H9 (cell line): ENCODE results near the gene FCGR1A. TPM values are rescaled to one million over a fixed set of nuclear protein-coding genes. Genes with fewer than 3 reads are reported as not detected.
"Not testable (repeated sequence)": the region's sequence is repeated elsewhere in the genome, so short reads cannot be mapped to it uniquely, and the experiment has no call there.

Experiments used
- DNase-seq: peaks from one replicate; pipeline ENCODE4 v3.0.0-alpha.2; 2017
- H2AFZ ChIP-seq: one replicate; pipeline ENCODE4 v1.6.1; 2013; ENCODE audit warnings: mild to moderate bottlenecking, low read length, control low read depth, moderate library complexity
- H2AK5ac ChIP-seq: 2 replicates; pipeline ENCODE4 v1.6.1; 2013; ENCODE audit warnings: low read length, control low read depth, mixed read lengths; ENCODE audit not compliant: insufficient read length
- H2BK120ac ChIP-seq: one replicate; pipeline ENCODE4 v1.6.1; 2013; ENCODE audit warnings: low read depth, mild to moderate bottlenecking, low read length, control low read depth, inconsistent platforms; ENCODE audit not compliant: poor library complexity, severe bottlenecking
- H2BK12ac ChIP-seq: 2 replicates; pipeline ENCODE4 v1.6.1; 2013; ENCODE audit warnings: low read length, control low read depth, mixed read lengths, low read depth; ENCODE audit not compliant: insufficient read length
- H2BK15ac ChIP-seq: 2 replicates; pipeline ENCODE4 v1.6.1; 2013; ENCODE audit warnings: low read depth, low read length, control low read depth
- H2BK20ac ChIP-seq: one replicate; pipeline ENCODE4 v1.6.1; 2013; ENCODE audit warnings: low read depth, mild to moderate bottlenecking, low read length, control low read depth, inconsistent platforms; ENCODE audit not compliant: poor library complexity, severe bottlenecking
- H2BK5ac ChIP-seq: 2 replicates; pipeline ENCODE4 v1.6.1; 2013; ENCODE audit warnings: low read length, control low read depth, mixed read lengths; ENCODE audit not compliant: insufficient read length
- H3K14ac ChIP-seq: 2 replicates; pipeline ENCODE4 v1.6.1; 2013; ENCODE audit warnings: low read length, control low read depth; ENCODE audit not compliant: insufficient read depth
- H3K18ac ChIP-seq: 2 replicates; pipeline ENCODE4 v1.6.1; 2013; ENCODE audit warnings: low read depth, mild to moderate bottlenecking, mixed read lengths, low read length, control low read depth; ENCODE audit not compliant: insufficient read length
- H3K23ac ChIP-seq: 2 replicates; pipeline ENCODE4 v1.6.1; 2013; ENCODE audit warnings: low read length, control low read depth, mixed read lengths, low read depth; ENCODE audit not compliant: insufficient read length
- H3K23me2 ChIP-seq: 2 replicates; pipeline ENCODE4 v1.6.1; 2013; ENCODE audit warnings: low read depth, mild to moderate bottlenecking, mixed read lengths, low read length, control low read depth; ENCODE audit not compliant: insufficient read length, poor library complexity, severe bottlenecking
- H3K27ac ChIP-seq: 2 replicates; pipeline ENCODE4 v1.5.1; 2013; ENCODE audit warnings: low read length, control low read depth, mixed read lengths, low read depth; ENCODE audit not compliant: insufficient read length
- H3K27me3 ChIP-seq: 2 replicates; pipeline ENCODE4 v1.6.1; 2013; ENCODE audit warnings: low read length, control low read depth, inconsistent platforms; ENCODE audit not compliant: insufficient read depth
- H3K4ac ChIP-seq: 2 replicates; pipeline ENCODE4 v1.6.1; 2013; ENCODE audit warnings: low read depth, mild to moderate bottlenecking, control low read depth, inconsistent platforms, low read length, moderate library complexity
- H3K4me1 ChIP-seq: 2 replicates; pipeline ENCODE4 v1.6.1; 2013; ENCODE audit warnings: low read length, control low read depth, inconsistent platforms; ENCODE audit not compliant: insufficient read depth
- H3K4me2 ChIP-seq: 2 replicates; pipeline ENCODE4 v1.6.1; 2013; ENCODE audit warnings: low read length, control low read depth, mixed read lengths; ENCODE audit not compliant: insufficient read length, insufficient read depth
- H3K56ac ChIP-seq: 2 replicates; pipeline ENCODE4 v1.6.1; 2013; ENCODE audit warnings: low read depth, mild to moderate bottlenecking, mixed read lengths, low read length, control low read depth; ENCODE audit not compliant: insufficient read length
- H3K79me1 ChIP-seq: 2 replicates; pipeline ENCODE4 v1.6.1; 2013; ENCODE audit warnings: low read depth, mild to moderate bottlenecking, moderate library complexity, low read length, control low read depth, inconsistent platforms; ENCODE audit not compliant: insufficient read depth, poor library complexity, severe bottlenecking
- H3K79me2 ChIP-seq: 2 replicates; pipeline ENCODE4 v1.6.1; 2013; ENCODE audit warnings: low read length, control low read depth, inconsistent platforms; ENCODE audit not compliant: insufficient read depth
- H3K9ac ChIP-seq: 2 replicates; pipeline ENCODE4 v1.6.1; 2013; ENCODE audit warnings: low read length, control low read depth, mixed read lengths; ENCODE audit not compliant: insufficient read length; ENCODE audit errors: extremely low read depth
- H3K9me3 ChIP-seq: one replicate; pipeline ENCODE4 v1.6.1; 2013; ENCODE audit warnings: low read depth, low read length, inconsistent platforms; ENCODE audit not compliant: control insufficient read depth
- H3T11ph ChIP-seq: one replicate; pipeline ENCODE4 v1.6.1; 2013; ENCODE audit warnings: mild to moderate bottlenecking, low read length, control low read depth, inconsistent platforms
- H4K20me1 ChIP-seq: one replicate; pipeline ENCODE4 v1.6.1; 2013; ENCODE audit not compliant: control insufficient read depth, insufficient read length, insufficient read depth
- H4K5ac ChIP-seq: 2 replicates; pipeline ENCODE4 v1.6.1; 2013; ENCODE audit warnings: low read depth, mild to moderate bottlenecking, mixed read lengths, low read length, control low read depth; ENCODE audit not compliant: insufficient read length
- H4K8ac ChIP-seq: replicated peaks from 2 replicates; pipeline ENCODE4 v1.6.1; 2013; ENCODE audit warnings: low read length, control low read depth, mixed read lengths, low read depth; ENCODE audit not compliant: insufficient read length
- H4K91ac ChIP-seq: 2 replicates; pipeline ENCODE4 v1.6.1; 2013; ENCODE audit warnings: low read depth, mild to moderate bottlenecking, moderate library complexity, mixed read lengths, low read length, control low read depth; ENCODE audit not compliant: insufficient read length
- H3K27ac Mint-ChIP-seq, 3 experiments: 2 replicates in 2 of 3; 3 replicates in 1 of 3; pipeline ENCODE4 v1.8.0; 2020 to 2021; ENCODE audit warnings: mixed read lengths in 3 of 3, mild to moderate bottlenecking in 1 of 3, moderate library complexity in 1 of 3
- H3K27me3 Mint-ChIP-seq: 2 replicates; pipeline ENCODE4 v1.8.0; 2021; ENCODE audit warnings: low read depth, mild to moderate bottlenecking, moderate library complexity, mixed read lengths
- H3K36me3 Mint-ChIP-seq, 3 experiments: 2 replicates in 2 of 3; 3 replicates in 1 of 3; pipeline ENCODE4 v1.8.0; 2020 to 2021; ENCODE audit warnings: low read depth in 3 of 3, mixed read lengths in 3 of 3; ENCODE audit not compliant: insufficient read depth in 1 of 3
- H3K4me1 Mint-ChIP-seq, 2 experiments: 2 replicates each; pipeline ENCODE4 v1.8.0; 2020; ENCODE audit warnings: mixed read lengths in 2 of 2
- H3K4me3 Mint-ChIP-seq, 2 experiments: 2 replicates in 1 of 2; 3 replicates in 1 of 2; pipeline ENCODE4 v1.8.0; 2020 to 2021; ENCODE audit warnings: mild to moderate bottlenecking in 2 of 2, mixed read lengths in 2 of 2, moderate library complexity in 1 of 2
- H3K9me3 Mint-ChIP-seq, 2 experiments: 2 replicates in 1 of 2; 3 replicates in 1 of 2; pipeline ENCODE4 v1.8.0; 2020; ENCODE audit warnings: mild to moderate bottlenecking in 2 of 2, mixed read lengths in 2 of 2, moderate library complexity in 1 of 2
- WGBS: extraction: QIAGEN DNeasy Blood & Tissue Kit; methylation state at CpG from one replicate; pipeline ENCODE4 v1.1.7; 2013; ENCODE audit warnings: missing lambda C conversion rate, low lambda C conversion rate, mixed read lengths; ENCODE audit not compliant: insufficient read length; ENCODE audit errors: extremely low coverage; 5-methylcytosine and 5-hydroxymethylcytosine counted together
- total RNA-seq: library from RNA; stranded (reverse); gene quantifications from 2 replicates; pipeline ENCODE4 v1.2.1, GENCODE V29; 2021

Gene FCGR1A
- total RNA-seq, 1 experiment from 2014 or later = not detected

GRCh38 chr1:149833144-149833543 lies 50.6 kb downstream of the FCGR1A start:
- not testable (repeated sequence) for H3K27me3 Mint-ChIP-seq, H3K23ac ChIP-seq

GRCh38 chr1:149841149-149841548 lies 58.7 kb downstream of the FCGR1A start:
- not testable (repeated sequence) for H2BK5ac ChIP-seq, H3K14ac ChIP-seq, H2BK20ac ChIP-seq, H4K91ac ChIP-seq, H3K79me1 ChIP-seq, H3K4me1 ChIP-seq, H2AK5ac ChIP-seq, H3K4me3 Mint-ChIP-seq, H3K36me3 Mint-ChIP-seq, H3K9me3 Mint-ChIP-seq, H3K23me2 ChIP-seq, H2BK12ac ChIP-seq, H3K23ac ChIP-seq, H3K27ac Mint-ChIP-seq, H4K20me1 ChIP-seq, H2AFZ ChIP-seq, H4K8ac ChIP-seq, H3K18ac ChIP-seq, H3T11ph ChIP-seq, DNase-seq, H3K27me3 ChIP-seq, H3K4me2 ChIP-seq, H2BK15ac ChIP-seq, H3K4ac ChIP-seq, H4K5ac ChIP-seq, H3K9ac ChIP-seq, H3K79me2 ChIP-seq, H3K56ac ChIP-seq, H3K27ac ChIP-seq, H3K9me3 ChIP-seq, H3K27me3 Mint-ChIP-seq, H2BK120ac ChIP-seq
- H3K4me1 Mint-ChIP-seq = peaks cover 17 to 20% of the 10 kb centered on the region in 2 experiments
- WGBS = no CpG with 5 or more reads among the region's 26 CpGs

More at GRCh38 chr1:149833144-149833543, 50.6 kb downstream of the FCGR1A start:
- not testable (repeated sequence) for H3K36me3 Mint-ChIP-seq, H3K18ac ChIP-seq, H3K56ac ChIP-seq, H3K9ac ChIP-seq, H4K8ac ChIP-seq, H3K4me2 ChIP-seq, H2AK5ac ChIP-seq, H3K79me1 ChIP-seq, H3K27ac ChIP-seq, H3K27ac Mint-ChIP-seq, H2BK5ac ChIP-seq, H3K9me3 Mint-ChIP-seq, DNase-seq, H2BK20ac ChIP-seq, H2BK15ac ChIP-seq, H3K4me1 ChIP-seq, H3K27me3 ChIP-seq, H4K91ac ChIP-seq, H3K14ac ChIP-seq, H2BK120ac ChIP-seq, H2AFZ ChIP-seq, H2BK12ac ChIP-seq, H3K9me3 ChIP-seq, H4K20me1 ChIP-seq, H3K4ac ChIP-seq, H4K5ac ChIP-seq, H3T11ph ChIP-seq, H3K79me2 ChIP-seq, H3K4me1 Mint-ChIP-seq, H3K4me3 Mint-ChIP-seq, H3K23me2 ChIP-seq
- no CpG with 5 or more reads among the region's 15 CpGs for WGBS
